Fibroblast of upper back skin (primary cell): Measurements from ENCODE around the gene PLA2G4A.
A peak's percentile ranks its signal among the peaks of the same experiment; 100 is the strongest.

Experiments used
- DNase-seq: peaks from one replicate; pipeline ENCODE4 v3.0.0-alpha.2; 2013

Gene PLA2G4A

DNA sequence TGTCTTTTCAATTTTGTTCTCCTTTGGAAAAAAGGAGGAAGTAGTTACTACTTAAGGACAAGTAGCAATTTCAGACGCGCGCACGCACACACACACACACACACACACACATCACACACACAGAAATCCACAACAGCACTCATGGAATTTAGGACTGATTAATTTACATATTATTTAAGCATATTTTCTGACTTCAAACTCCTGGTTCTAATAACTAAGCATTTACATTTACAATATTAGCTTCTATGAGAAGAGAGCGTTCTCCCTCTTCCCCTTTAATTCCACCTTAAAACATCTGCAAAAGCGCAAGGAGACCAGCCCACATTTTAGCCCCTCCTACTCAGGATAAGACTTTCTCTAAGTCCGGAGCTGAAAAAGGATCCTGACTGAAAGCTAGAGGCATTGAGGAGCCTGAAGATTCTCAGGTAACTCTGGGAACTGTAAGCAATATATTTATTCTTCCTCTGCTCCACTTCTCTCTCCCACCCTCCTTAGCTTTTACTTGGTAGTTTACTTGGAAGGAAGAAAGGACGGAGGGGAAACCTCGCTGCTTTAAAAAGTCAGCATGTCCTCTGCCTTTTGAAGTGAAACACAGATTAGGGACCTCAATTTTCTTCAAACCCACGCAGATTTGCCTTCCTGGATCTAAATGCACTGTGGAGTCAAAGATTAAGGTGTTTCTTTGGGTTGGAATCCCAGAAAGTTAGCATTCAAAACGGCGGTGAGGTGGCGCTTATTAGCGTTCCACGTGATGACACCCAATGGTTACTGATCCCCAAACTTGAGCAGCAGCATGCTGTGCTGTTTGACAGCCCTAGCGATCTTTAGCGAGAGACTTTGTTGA is at the start of gene PLA2G4A:
PLA2G4A (plus strand) TSS at position 339 of the 844 bp plus-strand sequence. CDS start 25,406 bp downstream, outside the sequence.
- DNase-seq: peak; percentile 64

DNA sequence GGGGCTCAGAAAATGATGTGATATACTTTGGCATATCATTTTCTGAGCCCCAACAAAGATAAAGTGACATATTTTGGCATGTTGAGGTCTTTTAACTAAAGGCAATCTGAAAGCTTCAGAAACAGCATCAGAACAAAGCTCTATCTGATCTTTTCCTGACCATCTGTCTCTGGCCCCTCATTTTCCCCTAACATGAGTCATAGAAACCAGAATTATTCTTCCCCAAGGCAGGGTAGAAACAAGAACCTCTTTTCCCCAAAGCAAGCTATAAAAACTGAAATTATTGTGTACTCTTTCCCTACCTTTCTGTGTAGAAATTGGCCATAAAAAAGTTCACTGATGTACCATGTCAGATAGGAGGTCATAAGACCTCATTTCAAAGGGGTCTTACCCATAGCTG is 48.7 kb upstream of the PLA2G4A start:
- DNase-seq: no peak

- peak; percentile 10 for DNase-seq
Observed at GRCh38 chr1:186781730-186782129, 47.0 kb upstream of the PLA2G4A start.

DNA sequence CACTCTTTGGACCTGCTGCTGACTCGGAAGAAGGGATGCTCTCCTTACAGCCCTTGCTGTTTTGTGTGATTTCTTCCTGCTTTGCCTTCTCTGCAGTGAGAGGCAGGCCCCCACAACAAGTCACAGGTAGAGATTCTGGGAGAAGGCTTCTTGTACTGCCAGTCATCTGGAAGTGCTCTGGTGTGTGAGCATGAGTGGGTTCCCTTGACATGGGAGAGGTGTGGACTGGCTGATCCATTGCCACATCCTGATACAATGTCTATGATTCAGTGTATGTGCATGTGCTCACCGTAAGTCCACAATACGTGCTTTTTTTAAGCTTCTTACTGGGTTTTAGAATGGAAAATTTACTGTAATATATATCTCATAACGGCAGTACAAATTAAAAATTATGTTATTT is 46.0 kb upstream of the PLA2G4A start:
- peak; percentile 29 for DNase-seq

- no peak for DNase-seq
Observed at GRCh38 chr1:186783193-186783592, 45.6 kb upstream of the PLA2G4A start.

DNA sequence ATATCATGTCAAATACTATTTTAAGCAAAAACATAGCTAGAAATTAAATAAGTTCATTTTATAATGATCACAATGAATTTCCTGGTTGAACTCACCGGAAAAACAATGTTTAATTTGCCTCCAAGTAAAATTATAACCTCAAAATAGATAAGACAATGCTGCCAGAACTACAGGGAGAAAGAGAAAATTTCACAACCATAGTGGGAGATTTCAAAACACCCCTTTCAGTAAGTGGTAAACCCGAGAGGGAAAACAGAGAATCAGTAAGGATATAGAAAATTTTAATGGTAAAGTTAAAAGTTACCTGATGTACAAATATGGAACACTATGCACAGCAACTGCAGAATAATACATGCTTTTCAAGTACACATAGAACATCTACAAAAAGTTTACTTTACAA is 43.2 kb upstream of the PLA2G4A start:
- no peak for DNase-seq

DNA sequence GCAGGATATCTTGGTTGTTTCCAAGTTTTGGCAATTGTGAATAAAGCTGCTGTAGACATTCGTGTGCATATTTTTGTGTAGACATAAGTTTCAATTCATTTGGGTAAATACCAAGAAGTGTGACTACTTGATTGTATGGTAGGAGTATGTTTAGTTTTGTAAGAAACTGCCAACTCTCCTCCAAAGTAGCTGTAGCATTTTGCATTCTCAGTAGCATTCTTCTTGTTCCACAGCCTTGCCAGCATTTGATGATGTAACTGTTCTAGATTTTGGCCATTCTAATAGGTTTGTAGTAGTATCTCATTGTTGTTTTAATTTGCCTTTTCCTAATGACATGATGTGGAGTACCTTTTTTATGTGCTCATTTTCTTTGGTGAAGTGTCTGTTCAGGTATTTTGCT is 38.6 kb upstream of the PLA2G4A start:
- no peak for DNase-seq

DNA sequence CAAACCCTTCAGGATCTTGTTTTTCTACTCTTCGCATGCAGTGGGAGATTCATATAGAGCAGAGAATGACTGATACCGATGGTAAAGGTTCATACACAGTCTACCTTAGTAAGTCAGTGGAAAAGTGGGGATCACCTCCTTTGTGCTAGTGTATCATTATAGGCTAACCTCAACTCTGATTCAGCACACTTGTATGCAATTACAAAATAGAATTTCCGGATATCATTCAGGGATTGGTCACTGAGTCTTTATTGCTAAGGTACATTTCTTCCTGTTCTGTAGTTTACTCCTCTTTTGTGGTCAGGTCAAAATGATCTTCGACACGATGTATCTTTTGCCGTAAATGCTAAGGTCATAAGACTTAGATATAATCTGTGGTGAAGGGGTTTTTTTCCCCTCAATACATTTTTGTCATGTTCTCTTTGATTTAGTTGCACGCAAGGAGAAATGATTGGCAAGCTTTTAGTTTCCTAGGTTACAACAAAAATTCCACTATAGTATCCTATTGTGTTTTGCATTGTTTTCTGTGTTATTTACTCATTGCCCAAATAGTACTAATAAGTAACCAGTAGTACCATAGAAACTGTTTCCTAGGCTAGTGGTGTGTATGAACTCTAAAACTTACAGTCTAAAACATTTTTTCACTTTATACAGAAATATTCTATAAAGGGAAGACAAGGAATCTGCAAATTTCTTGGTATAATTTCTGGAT is 35.7 kb upstream of the PLA2G4A start:
- DNase-seq: peak; percentile 18

- DNase-seq: no peak
Observed at GRCh38 chr1:186793582-186793927, 35.2 kb upstream of the PLA2G4A start.

GRCh38 chr1:186798960-186799688 is 29.6 kb upstream of the PLA2G4A start:
- no peak for DNase-seq

DNA sequence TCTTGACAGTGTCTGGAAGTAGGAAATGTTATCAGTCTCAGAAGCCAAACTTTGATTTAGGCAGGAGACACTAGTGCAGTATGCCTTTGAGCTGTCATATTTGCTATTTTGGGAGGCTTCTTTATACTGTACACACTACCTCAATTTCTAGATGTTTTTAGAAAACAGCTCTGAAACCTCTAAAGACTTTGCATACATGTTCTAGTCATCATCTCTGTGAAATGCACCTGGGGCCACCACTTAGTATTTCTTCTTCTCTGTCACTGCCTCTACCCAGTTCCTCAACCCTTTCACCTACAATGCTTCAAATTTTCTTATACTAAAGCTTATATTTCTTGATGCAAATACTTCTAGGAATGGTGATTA is 29.1 kb upstream of the PLA2G4A start:
- no peak for DNase-seq

DNA sequence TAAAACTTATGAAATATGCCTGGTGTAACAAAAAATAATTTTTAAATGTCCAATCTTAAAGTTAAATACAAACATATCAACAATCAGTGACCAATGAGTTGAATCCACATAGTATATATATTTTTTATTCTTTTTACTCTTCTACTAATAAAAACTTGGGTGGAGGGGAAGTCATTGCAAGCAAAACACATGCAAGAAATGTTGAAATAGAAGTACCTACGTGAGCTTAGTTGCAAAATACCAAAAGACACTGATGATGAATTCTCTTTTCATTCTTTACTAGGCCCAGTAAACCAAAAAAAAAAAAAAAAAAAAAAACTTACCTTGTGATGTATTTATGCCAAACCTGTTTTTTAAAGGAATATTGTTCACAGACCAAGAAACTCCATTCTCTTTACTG is 26.4 kb upstream of the PLA2G4A start:
- DNase-seq: no peak

- DNase-seq: no peak
Observed at GRCh38 chr1:186804679-186805078, 24.1 kb upstream of the PLA2G4A start.

GRCh38 chr1:186806477-186806876 is 22.3 kb upstream of the PLA2G4A start:
- peak; percentile 43 for DNase-seq

DNA sequence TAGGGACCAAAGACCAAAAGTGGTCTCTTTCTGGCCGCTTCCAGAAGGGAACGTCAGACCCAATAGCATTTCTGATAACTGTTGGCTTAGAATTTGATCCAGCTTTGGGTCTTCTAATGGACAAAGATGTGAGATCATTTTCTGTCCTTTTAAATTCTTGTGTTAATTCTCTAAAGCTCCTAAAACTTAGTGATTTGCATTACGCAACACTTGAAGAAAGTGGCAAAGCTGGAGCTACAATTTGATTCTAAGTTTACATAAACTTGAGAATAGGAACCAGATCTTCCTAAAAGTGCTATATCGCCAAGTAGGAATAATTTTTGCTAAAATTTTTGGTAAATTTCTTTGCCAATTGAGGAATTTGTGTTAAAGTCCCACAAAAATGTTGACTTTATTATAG is 21.6 kb upstream of the PLA2G4A start:
- no peak for DNase-seq

- DNase-seq: no peak
Observed at GRCh38 chr1:186811892-186812291, 16.9 kb upstream of the PLA2G4A start.

GRCh38 chr1:186812570-186812969 is 16.2 kb upstream of the PLA2G4A start:
- peak; percentile 94 for DNase-seq

DNA sequence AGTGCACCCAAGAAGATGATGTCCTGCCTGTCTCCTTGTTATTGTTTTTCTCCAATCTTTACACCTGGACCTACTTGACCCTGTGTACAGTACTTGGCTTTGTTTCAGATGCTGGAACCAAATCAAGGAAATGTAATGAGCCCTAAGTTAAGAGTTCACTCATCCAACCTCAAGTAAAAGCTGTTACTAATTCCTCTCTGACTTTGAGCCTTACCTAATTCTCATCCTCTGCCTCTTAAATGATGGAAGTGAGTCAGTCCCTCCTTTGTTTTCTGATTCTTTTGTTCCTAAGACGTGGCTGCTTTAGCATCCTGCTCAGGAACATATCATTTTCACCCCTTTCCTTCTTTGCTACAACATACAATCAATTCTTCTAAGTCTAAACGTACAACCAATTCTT is 15.3 kb upstream of the PLA2G4A start:
- DNase-seq: peak; percentile 22

GRCh38 chr1:186819126-186819525 is 9.6 kb upstream of the PLA2G4A start:
- DNase-seq: peak; percentile 73

DNA sequence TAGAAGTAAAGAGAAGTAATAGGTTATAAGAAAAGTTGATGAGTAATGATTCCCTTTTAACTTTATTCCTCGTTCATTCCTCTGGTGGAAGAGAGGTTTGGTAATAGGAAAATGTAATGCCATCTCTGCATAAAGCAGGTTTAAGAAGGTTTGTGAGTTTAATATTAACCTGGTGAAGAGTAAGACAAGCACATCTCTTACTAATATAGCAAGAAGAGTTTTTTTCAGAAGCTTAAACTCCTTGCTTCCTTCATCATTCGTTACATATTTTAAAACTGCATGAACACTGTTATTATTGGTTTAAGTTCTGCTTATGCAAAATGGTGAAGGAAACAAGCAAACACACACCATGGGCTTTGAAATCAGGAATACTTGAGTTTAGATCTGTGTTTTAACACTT is 9.2 kb upstream of the PLA2G4A start:
- DNase-seq: no peak

GRCh38 chr1:186829686-186830587 is 1.2 kb downstream of the PLA2G4A start:
- no peak for DNase-seq

DNA sequence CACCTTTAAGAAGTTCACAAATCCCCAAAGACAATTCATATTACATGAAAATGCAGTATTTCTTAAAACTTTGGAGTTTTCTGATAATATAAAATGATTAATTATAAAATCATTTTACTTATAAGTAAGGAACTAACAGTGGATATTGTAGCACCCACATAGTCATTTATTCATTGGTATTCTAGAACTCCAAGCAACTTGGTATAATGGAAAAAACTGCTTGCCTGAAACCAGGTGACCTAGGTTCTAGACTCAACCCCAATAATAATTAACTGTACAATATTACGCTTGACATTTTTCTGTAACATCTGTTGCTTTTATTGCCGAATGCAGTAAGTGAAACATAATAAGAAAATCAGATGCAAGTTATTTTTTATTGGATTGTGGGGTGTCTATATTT is 2.4 kb downstream of the PLA2G4A start:
- no peak for DNase-seq
